Stomach (tissue), 9 donors: ENCODE measurements around the gene MOCS1. TPM values are rescaled to one million over a fixed set of nuclear protein-coding genes. Genes with fewer than 3 reads are reported as not detected.

ENCODE experiments used
- DNase-seq, 2 donors: peaks; one replicate each; pipeline versions ENCODE4 v3.0.0 to v3.0.0-alpha.2; 2013 to 2019
- H3K27ac ChIP-seq, 5 donors: fragments of 200-600 bp in 4 of 5; sonication (generic) in 4 of 5; one replicate each; pipeline ENCODE4 v1.5.1; 2013 to 2019; ENCODE audit warnings: mild to moderate bottlenecking in 1 of 5, moderate library complexity in 1 of 5
- H3K27me3 ChIP-seq, 3 donors: fragments of 200-600 bp; sonication (generic); one replicate each; pipeline ENCODE4 v1.5.1; 2017 to 2019; ENCODE audit warnings: mixed run types in 1 of 3
- H3K36me3 ChIP-seq, 4 donors: fragments of 200-600 bp; sonication (generic); 1 replicate in 3 of 4; 2 replicates in 1 of 4; pipeline ENCODE4 v1.5.1; 2016 to 2019
- H3K4me1 ChIP-seq, 4 donors: fragments of 200-600 bp; sonication (generic); one replicate each; pipeline ENCODE4 v1.5.1; 2016 to 2019
- H3K4me3 ChIP-seq, 4 donors: fragments of 200-600 bp; sonication (generic) in 3 of 4; one replicate each; pipeline ENCODE4 v1.5.1; 2016 to 2019; ENCODE audit warnings: mild to moderate bottlenecking in 1 of 4
- H3K9me3 ChIP-seq, 4 donors: fragments of 200-600 bp; sonication (generic); one replicate each; pipeline ENCODE4 v1.5.1; 2016 to 2019
- EP300 ChIP-seq: sonication (generic); formaldehyde crosslinking; IDR thresholded peaks from one replicate; pipeline ENCODE4 v1.6.1; 2017; ENCODE audit warnings: antibody characterized with exemption
- POLR2A ChIP-seq, 4 donors: fragments of 450-650 bp; IDR thresholded peaks; one replicate each; pipeline ENCODE4 v1.6.1; 2016; ENCODE audit warnings: antibody characterized with exemption in 4 of 4, control low read depth in 2 of 4, mild to moderate bottlenecking in 1 of 4, moderate library complexity in 1 of 4
- POLR2AphosphoS5 ChIP-seq, 3 donors: sonication (generic); formaldehyde crosslinking; IDR thresholded peaks; one replicate each; pipeline ENCODE4 v1.6.1; 2016; ENCODE audit warnings: antibody characterized with exemption in 3 of 3
- WGBS, 5 donors: extraction: QIAGEN DNeasy Blood & Tissue Kit in 3 of 5; methylation state at CpG; one replicate each; pipeline versions ENCODE4 v1.1.5 to v1.1.7; 2013 to 2018; 5-methylcytosine and 5-hydroxymethylcytosine counted together
- intact Hi-C: fragments of 100-400 bp; cut with DNase I; formaldehyde crosslinking; loops from one replicate; pipeline ENCODE4 v1.15.1; 2023; ENCODE audit warnings: low total_unique reads
- polyA plus RNA-seq, 3 donors: library from polyadenylated mRNA; stranded (reverse); fragments of 200-250 nt; gene quantifications; one replicate each; pipeline ENCODE4 v1.2.3, GENCODE V29; 2013
- total RNA-seq, 5 donors: library from RNA; depleted of rRNA; stranded (reverse); fragments of >200 nt; gene quantifications; one replicate each; pipeline versions ENCODE4 v1.1.0 to v1.2.3, GENCODE V29; 2014 to 2016
- TF ChIP-seq, protein P1 (sequence below), 7 experiments: fragments of 450-650 bp in 4 of 7; fragments of 200-600 bp in 3 of 7; sonication (generic) in 3 of 7; IDR thresholded peaks; one replicate each; pipeline ENCODE4 v1.5.1; 2016 to 2019; ENCODE audit warnings: antibody characterized with exemption in 7 of 7, control low read depth in 2 of 7, mild to moderate bottlenecking in 1 of 7
- donor health status: healthy with polysubstance abuse.
- donor health status: Bipolar disorder and iron deficiency.
- donor health status: healthy.

The MOCS1 gene
- total and polyA plus RNA-seq, 8 donors = 4.0 to 15.4 (median 10.0) TPM

DNA sequence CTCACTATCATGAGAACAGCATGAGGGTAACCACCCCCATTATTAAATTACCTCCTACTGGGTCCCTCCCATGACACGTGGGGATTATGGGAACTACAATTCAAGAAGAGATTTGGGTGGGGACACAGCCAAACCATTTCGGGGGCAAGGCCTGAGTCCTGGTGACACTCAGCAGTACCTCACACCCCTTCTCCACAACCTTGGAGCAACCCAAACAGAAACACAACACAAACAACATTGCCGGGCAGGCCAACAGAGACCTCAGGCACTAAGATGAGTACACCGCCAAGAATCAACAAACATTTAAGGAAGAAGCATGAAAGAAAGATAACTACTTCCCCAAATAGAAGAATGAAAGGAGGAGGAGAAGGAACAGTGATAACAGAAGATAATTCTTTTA, 16.9 kb downstream of the MOCS1 start:
- no peaks in the 10 kb centered on the region for H3K9me3 ChIP-seq
- whole genome bisulfite sequencing, 5 donors = 54 to 80% (median 65%) methylated on average over 4 of the region's 4 CpGs
- intact Hi-C loops = no loop called here
- H3K4me3 ChIP-seq = no peak overlapping the region
- H3K27ac ChIP-seq = no peak overlapping the region
- H3K36me3 ChIP-seq = peaks cover 18 to 83% (median 61%) of the 10 kb centered on the region in 4 donors
- DNase-seq = no peak
- peaks cover 0 to 7% (median 0%) of the 10 kb centered on the region in 4 donors for H3K4me1 ChIP-seq
- H3K27me3 ChIP-seq = no peaks in the 10 kb centered on the region
- TF ChIP-seq EP300 = no peak
- TF ChIP-seq, protein P1, sequence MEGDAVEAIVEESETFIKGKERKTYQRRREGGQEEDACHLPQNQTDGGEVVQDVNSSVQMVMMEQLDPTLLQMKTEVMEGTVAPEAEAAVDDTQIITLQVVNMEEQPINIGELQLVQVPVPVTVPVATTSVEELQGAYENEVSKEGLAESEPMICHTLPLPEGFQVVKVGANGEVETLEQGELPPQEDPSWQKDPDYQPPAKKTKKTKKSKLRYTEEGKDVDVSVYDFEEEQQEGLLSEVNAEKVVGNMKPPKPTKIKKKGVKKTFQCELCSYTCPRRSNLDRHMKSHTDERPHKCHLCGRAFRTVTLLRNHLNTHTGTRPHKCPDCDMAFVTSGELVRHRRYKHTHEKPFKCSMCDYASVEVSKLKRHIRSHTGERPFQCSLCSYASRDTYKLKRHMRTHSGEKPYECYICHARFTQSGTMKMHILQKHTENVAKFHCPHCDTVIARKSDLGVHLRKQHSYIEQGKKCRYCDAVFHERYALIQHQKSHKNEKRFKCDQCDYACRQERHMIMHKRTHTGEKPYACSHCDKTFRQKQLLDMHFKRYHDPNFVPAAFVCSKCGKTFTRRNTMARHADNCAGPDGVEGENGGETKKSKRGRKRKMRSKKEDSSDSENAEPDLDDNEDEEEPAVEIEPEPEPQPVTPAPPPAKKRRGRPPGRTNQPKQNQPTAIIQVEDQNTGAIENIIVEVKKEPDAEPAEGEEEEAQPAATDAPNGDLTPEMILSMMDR (IDR thresholded peaks at IDR 0.05) = no peak
- TF ChIP-seq POLR2AphosphoS5 (IDR thresholded peaks at IDR 0.05) = no peak
- TF ChIP-seq POLR2A (IDR thresholded peaks at IDR 0.05) = no peak

DNA sequence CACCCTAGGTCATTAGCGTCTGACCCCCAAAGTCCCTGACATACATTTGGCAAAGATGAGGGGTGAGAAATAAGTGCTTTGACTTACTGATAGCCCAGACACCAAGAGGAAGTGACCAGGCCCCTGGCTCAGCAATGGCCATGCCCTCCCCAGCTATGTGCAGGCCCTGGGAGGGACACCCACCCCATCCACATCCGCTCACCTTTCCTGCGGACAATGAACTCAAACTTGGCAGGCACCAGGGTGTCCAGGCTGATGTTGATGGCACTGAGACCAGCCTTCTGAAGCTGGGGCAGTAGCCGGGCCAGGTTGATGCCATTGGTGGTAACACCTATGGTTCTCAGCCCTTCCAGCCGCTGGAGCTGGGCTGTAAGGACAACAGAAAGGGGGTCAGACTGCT, 18.4 kb downstream of the MOCS1 start:
- intact Hi-C loops = no loop called here
- H3K36me3 ChIP-seq = peaks cover 19 to 82% (median 64%) of the 10 kb centered on the region in 4 donors
- no peak for TF ChIP-seq EP300
- no peak for TF ChIP-seq POLR2AphosphoS5 (IDR thresholded peaks at IDR 0.05)
- TF ChIP-seq POLR2A (IDR thresholded peaks at IDR 0.05) = no peak
- TF ChIP-seq, protein P1 (IDR thresholded peaks at IDR 0.05) = no peak
- H3K27ac ChIP-seq = no peak overlapping the region
- DNase-seq = no peak
- H3K4me1 ChIP-seq = peaks cover 0 to 7% (median 0%) of the 10 kb centered on the region in 4 donors
- H3K4me3 ChIP-seq = no peak overlapping the region
- no peaks in the 10 kb centered on the region for H3K9me3 ChIP-seq
- 94 to 99% (median 96%) methylated on average over 4 to 5 of the region's 5 CpGs for WGBS, 5 donors
- H3K27me3 ChIP-seq = no peaks in the 10 kb centered on the region

DNA sequence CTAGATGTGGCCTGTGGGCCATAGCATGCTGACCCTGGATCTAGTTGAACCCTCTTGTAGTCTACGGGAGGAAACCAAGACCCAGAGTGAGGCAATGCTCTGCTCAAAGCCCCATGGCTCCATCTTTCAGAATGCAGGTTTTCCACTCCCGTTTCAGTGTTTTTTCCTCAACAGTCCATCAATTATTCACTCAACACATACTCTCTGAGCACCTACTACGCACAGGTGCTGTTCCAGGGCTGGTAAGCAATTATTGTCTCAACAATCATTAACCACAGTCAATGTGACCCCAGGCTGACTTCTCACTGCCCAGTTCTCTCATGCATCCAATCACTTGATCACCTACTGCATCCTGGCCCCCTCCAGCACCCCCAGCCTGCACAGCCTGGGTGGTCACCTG, 20.0 kb downstream of the MOCS1 start:
- intact Hi-C loops = no loop called here
- H3K27ac ChIP-seq = no peak overlapping the region
- no peaks in the 10 kb centered on the region for H3K9me3 ChIP-seq
- no peak overlapping the region for H3K4me3 ChIP-seq
- H3K27me3 ChIP-seq = no peaks in the 10 kb centered on the region
- H3K36me3 ChIP-seq = peaks cover 22 to 90% (median 75%) of the 10 kb centered on the region in 4 donors
- 91 to 94% (median 92%) methylated on average over 3 of the region's 3 CpGs for WGBS, 5 donors
- TF ChIP-seq EP300 (no peak), POLR2AphosphoS5 (IDR thresholded peaks at IDR 0.05) (no peak), POLR2A (IDR thresholded peaks at IDR 0.05) (no peak)
- TF ChIP-seq, protein P1 (IDR thresholded peaks at IDR 0.05) = no peak
- DNase-seq = no peak
- H3K4me1 ChIP-seq = peaks cover 0 to 7% (median 0%) of the 10 kb centered on the region in 4 donors

DNA sequence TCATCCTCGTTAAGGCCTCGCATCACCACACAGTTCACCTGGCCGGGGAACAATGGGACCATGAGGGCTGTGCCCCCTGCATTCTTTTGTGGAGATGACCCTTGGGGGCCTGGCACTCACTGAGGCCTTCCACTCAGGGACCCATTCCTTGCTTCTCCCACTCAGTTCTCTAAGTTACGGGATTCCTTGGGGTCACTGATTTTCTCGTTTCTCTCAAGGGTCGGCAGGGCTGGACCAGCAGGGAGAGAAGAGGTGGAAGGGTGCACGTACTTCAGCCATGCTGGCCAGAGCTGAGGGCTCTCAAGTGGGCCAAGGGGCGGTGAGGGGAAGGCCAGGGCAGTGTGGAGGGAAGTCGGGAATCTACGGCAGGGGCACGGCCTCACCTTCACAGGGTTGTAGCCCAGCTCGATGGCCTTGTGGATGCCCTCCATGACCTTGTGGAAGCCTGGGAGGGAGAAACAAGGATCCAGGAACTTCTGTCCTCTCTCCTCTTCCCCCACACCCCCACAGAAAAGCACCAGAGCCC, 20.8 kb downstream of the MOCS1 start:
- H3K9me3 ChIP-seq = no peaks in the 10 kb centered on the region
- H3K4me3 ChIP-seq = no peak overlapping the region
- TF ChIP-seq EP300 (no peak), POLR2AphosphoS5 (IDR thresholded peaks at IDR 0.05) (no peak), POLR2A (IDR thresholded peaks at IDR 0.05) (no peak)
- TF ChIP-seq, protein P1 (IDR thresholded peaks at IDR 0.05) = no peak
- H3K27me3 ChIP-seq = no peaks in the 10 kb centered on the region
- WGBS, 5 donors = 91 to 94% (median 93%) methylated on average over 12 of the region's 12 CpGs
- intact Hi-C loops = no loop called here
- H3K4me1 ChIP-seq = peaks cover 0 to 7% (median 0%) of the 10 kb centered on the region in 4 donors
- H3K36me3 ChIP-seq = peaks cover 22 to 95% (median 77%) of the 10 kb centered on the region in 4 donors
- H3K27ac ChIP-seq = no peak overlapping the region
- DNase-seq = no peak
